ENCODE results near the gene ALPK3.

Gene ALPK3

GRCh38 chr15:84893607-84894006, 76.5 kb downstream of the ALPK3 start:
- no peak for DNase-seq (ENCODE audit: low read depth)

- DNase-seq (ENCODE audit: low read depth) = no peak
These were observed 77.7 kb downstream of the ALPK3 start for GRCh38 chr15:84894736-84895425.

- no peak for DNase-seq (ENCODE audit: low read depth)
These were observed 81.6 kb downstream of the ALPK3 start for GRCh38 chr15:84898761-84899160.

- no peak for DNase-seq (ENCODE audit: low read depth)
These were observed 82.6 kb downstream of the ALPK3 start for GRCh38 chr15:84899750-84900149.

GRCh38 chr15:84901540-84901939, 84.4 kb downstream of the ALPK3 start:
- DNase-seq (ENCODE audit: low read depth) = no peak

GRCh38 chr15:84903751-84904150, 86.6 kb downstream of the ALPK3 start:
- no peak for DNase-seq (ENCODE audit: low read depth)

- no peak for DNase-seq (ENCODE audit: low read depth)
These were observed 87.3 kb downstream of the ALPK3 start for GRCh38 chr15:84904419-84904818.

- DNase-seq (ENCODE audit: low read depth) = no peak
These were observed 88.1 kb downstream of the ALPK3 start for GRCh38 chr15:84905016-84905916.

- DNase-seq (ENCODE audit: low read depth) = no peak
These were observed 90.6 kb downstream of the ALPK3 start for GRCh38 chr15:84907731-84908130.

- DNase-seq (ENCODE audit: low read depth) = no peak
These were observed 91.4 kb downstream of the ALPK3 start for GRCh38 chr15:84908564-84908963.

- no peak for DNase-seq (ENCODE audit: low read depth)
These were observed 91.9 kb downstream of the ALPK3 start for GRCh38 chr15:84909029-84909428.

GRCh38 chr15:84909782-84910181, 92.6 kb downstream of the ALPK3 start:
- no peak for DNase-seq (ENCODE audit: low read depth)

GRCh38 chr15:84910928-84911623, 93.9 kb downstream of the ALPK3 start:
- DNase-seq (ENCODE audit: low read depth) = no peak

GRCh38 chr15:84911879-84912660, 94.9 kb downstream of the ALPK3 start:
- no peak for DNase-seq (ENCODE audit: low read depth)

GRCh38 chr15:84913360-84913723, 96.2 kb downstream of the ALPK3 start:
- no peak for DNase-seq (ENCODE audit: low read depth)

- DNase-seq (ENCODE audit: low read depth) = no peak
These were observed 97.2 kb downstream of the ALPK3 start for GRCh38 chr15:84914351-84914750.

GRCh38 chr15:84914909-84915605, 97.9 kb downstream of the ALPK3 start:
- DNase-seq (ENCODE audit: low read depth) = peak; percentile 12

GRCh38 chr15:84915606-84915958, 98.4 kb downstream of the ALPK3 start:
- DNase-seq (ENCODE audit: low read depth) = no peak

GRCh38 chr15:84917452-84917851, 100.3 kb downstream of the ALPK3 start:
- no peak for DNase-seq (ENCODE audit: low read depth)

- DNase-seq (ENCODE audit: low read depth) = no peak
These were observed 102.0 kb downstream of the ALPK3 start for GRCh38 chr15:84919106-84919667.

- no peak for DNase-seq (ENCODE audit: low read depth)
These were observed 104.0 kb downstream of the ALPK3 start for GRCh38 chr15:84921121-84921520.

Measured in activated T-helper 9 cell treated with anti-CD3 and anti-CD28 coated beads, Interleukin-2, amount 50 U/mL, for 16 hours (primary cell).